T1000 (cell line): Measurements from ENCODE around the gene HOGA1.
A peak's percentile ranks its signal among the peaks of the same experiment; 100 is the strongest.

ENCODE experiments used
- DNase-seq: peaks from one replicate; lab custom pipeline; 2025; ENCODE audit warnings: mixed read lengths; lab: John Stamatoyannopoulos, UW

The HOGA1 gene

GRCh38 chr10:97584060-97584797 lies at the start of gene HOGA1:
HOGA1 (plus strand) TSS chr10:97584389; CDS start chr10:97584704, 315 bp downstream.
- DNase-seq, result peak; percentile 45

- no peak for DNase-seq
Observed at GRCh38 chr10:97534746-97535367, 49.3 kb upstream of the HOGA1 start.

- no peak for DNase-seq
Observed at GRCh38 chr10:97537186-97537869, 46.9 kb upstream of the HOGA1 start.

- DNase-seq, result no peak
Observed at GRCh38 chr10:97538411-97538810, 45.8 kb upstream of the HOGA1 start.

GRCh38 chr10:97538839-97539238 lies 45.4 kb upstream of the HOGA1 start:
- DNase-seq, result no peak

GRCh38 chr10:97539523-97540200 lies 44.5 kb upstream of the HOGA1 start:
- peak; percentile 49 for DNase-seq

- DNase-seq, result no peak
Observed at GRCh38 chr10:97540669-97541500, 43.3 kb upstream of the HOGA1 start.

GRCh38 chr10:97542169-97543024 lies 41.8 kb upstream of the HOGA1 start:
- peak; percentile 76 for DNase-seq

- peak; percentile 78 for DNase-seq
Observed at GRCh38 chr10:97543025-97543546, 41.1 kb upstream of the HOGA1 start.

- no peak for DNase-seq
Observed at GRCh38 chr10:97546456-97547270, 37.5 kb upstream of the HOGA1 start.

- no peak for DNase-seq
Observed at GRCh38 chr10:97547271-97547600, 37.0 kb upstream of the HOGA1 start.

GRCh38 chr10:97547962-97548361 lies 36.2 kb upstream of the HOGA1 start:
- DNase-seq, result no peak

GRCh38 chr10:97548828-97549455 lies 35.2 kb upstream of the HOGA1 start:
- no peak for DNase-seq

- DNase-seq, result no peak
Observed at GRCh38 chr10:97549587-97550322, 34.4 kb upstream of the HOGA1 start.

GRCh38 chr10:97550336-97551149 lies 33.6 kb upstream of the HOGA1 start:
- no peak for DNase-seq

GRCh38 chr10:97551271-97551670 lies 32.9 kb upstream of the HOGA1 start:
- DNase-seq, result no peak

- peak; percentile 70 for DNase-seq
Observed at GRCh38 chr10:97553575-97554031, 30.6 kb upstream of the HOGA1 start.
